ENCODE data around the gene DDB1. TPM values are rescaled to one million over a fixed set of nuclear protein-coding genes. Genes with fewer than 3 reads are reported as not detected.

The DDB1 gene
- total and polyA plus RNA-seq, 8 donors = 140 to 203 (median 184) TPM

DNA sequence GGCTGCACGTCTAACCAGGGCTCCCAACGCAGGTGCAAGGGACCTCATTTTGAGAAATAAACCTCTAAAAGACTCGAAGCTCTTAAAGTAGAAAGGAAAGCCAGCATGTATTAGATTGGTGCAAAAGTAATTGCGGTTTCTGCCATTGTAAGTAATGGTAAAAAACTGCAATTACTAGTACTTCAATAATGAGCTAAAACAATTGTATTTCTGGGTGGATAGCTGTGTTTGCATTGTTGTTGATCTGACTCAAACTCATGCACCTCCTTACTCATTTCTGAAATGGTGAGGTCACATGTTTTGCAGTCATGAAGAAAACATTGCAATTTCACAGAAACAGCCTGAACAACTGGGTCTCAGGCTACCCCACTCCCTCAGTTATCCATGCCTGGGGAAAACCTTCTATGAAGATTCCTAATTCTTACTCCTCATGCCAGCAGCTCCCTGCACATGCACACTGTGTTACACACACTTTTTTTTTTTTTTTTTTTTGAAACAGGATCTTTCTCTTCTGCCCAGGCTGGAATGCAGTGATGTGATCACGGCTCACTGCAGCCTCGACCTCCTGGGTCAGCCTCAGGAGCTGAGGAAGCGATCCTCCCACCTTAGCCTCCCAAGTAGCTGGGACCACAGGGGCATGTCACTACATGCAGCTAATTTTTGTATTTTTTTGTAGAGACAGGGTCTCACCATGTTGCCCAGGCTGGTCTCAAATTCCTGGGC, 62.4 kb downstream of the DDB1 start:
- H3K4me3 ChIP-seq = no peak overlapping the region
- H3K27ac ChIP-seq = no peak overlapping the region
- intact Hi-C loops (cut with DNase I) = no loop called here
- ATAC-seq (no peak), DNase-seq (no peak)
- no peaks in the 10 kb centered on the region for H3K9me3 ChIP-seq
- H3K36me3 ChIP-seq = no peaks in the 10 kb centered on the region
- TF ChIP-seq, protein P1, sequence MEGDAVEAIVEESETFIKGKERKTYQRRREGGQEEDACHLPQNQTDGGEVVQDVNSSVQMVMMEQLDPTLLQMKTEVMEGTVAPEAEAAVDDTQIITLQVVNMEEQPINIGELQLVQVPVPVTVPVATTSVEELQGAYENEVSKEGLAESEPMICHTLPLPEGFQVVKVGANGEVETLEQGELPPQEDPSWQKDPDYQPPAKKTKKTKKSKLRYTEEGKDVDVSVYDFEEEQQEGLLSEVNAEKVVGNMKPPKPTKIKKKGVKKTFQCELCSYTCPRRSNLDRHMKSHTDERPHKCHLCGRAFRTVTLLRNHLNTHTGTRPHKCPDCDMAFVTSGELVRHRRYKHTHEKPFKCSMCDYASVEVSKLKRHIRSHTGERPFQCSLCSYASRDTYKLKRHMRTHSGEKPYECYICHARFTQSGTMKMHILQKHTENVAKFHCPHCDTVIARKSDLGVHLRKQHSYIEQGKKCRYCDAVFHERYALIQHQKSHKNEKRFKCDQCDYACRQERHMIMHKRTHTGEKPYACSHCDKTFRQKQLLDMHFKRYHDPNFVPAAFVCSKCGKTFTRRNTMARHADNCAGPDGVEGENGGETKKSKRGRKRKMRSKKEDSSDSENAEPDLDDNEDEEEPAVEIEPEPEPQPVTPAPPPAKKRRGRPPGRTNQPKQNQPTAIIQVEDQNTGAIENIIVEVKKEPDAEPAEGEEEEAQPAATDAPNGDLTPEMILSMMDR (IDR thresholded peaks at IDR 0.05) = no peak
- no peaks in the 10 kb centered on the region for H3K4me1 ChIP-seq
- H3K27me3 ChIP-seq = no peaks in the 10 kb centered on the region

DNA sequence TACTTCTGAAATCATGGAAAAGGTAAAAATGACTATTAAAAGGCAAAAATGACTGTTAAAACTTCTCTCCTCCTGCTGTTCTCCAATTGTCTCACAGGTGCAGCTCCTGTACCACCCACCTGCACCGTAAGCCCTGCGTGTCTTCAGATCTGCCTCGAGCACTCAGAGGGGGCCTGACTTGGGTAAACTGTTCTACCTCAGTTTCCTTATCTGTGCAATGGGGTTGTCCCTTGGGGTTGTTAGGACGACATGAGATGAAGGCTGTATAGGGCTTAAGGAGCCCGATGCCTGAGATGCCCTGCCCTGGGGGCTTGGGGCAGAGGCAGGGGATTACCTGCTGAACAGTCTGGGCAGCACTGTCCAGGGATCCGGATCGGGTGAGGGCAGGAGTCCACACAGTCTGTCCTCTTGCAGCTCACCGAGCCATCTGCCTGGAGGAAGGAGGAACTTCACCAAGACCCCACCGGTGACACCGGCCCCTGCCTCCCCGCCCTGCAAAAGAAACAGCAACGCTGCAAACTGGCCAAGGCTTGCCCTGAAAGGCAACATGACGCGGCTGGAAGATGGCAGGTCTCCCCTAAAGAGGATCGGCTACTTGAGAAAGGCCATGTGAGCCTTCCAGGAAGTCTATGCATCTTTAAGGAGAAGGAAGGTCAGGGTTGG, 64.2 kb downstream of the DDB1 start:
- ATAC-seq (no peak), DNase-seq (no peak)
- Histone ChIP-seq H3K9me3 (no peaks in the 10 kb centered on the region), H3K4me3 (no peak overlapping the region), H3K27ac (no peak overlapping the region), H3K4me1 (no peaks in the 10 kb centered on the region), H3K36me3 (no peaks in the 10 kb centered on the region), H3K27me3 (no peaks in the 10 kb centered on the region)
- intact Hi-C loops (cut with DNase I) = no loop called here
- TF ChIP-seq, protein P1 (IDR thresholded peaks at IDR 0.05) = no peak

DNA sequence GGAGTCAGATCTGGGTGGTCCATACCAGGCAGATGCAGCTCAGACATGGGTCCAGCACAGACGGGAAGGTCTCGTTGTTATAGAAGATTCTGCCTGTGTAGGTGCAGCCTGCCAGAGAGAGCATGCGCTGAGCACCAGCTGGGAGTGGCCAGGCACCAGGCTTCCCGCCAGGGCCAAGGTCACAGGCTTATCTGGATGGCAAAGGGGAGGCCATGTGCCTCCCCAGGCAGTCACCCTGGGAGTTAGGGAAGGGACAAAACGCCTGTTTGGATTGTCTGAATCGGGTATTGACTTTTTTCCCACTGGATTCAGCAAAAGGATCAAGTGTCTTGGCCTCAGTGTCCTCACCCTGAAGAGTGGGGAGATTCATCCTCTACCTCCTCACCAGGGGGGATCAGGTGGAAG, 65.5 kb downstream of the DDB1 start:
- intact Hi-C loops (cut with DNase I) = no loop called here
- no peak overlapping the region for H3K27ac ChIP-seq
- no peak overlapping the region for H3K4me3 ChIP-seq
- no peaks in the 10 kb centered on the region for H3K4me1 ChIP-seq
- ATAC-seq (no peak), DNase-seq (no peak)
- no peaks in the 10 kb centered on the region for H3K27me3 ChIP-seq
- no peaks in the 10 kb centered on the region for H3K36me3 ChIP-seq
- H3K9me3 ChIP-seq = no peaks in the 10 kb centered on the region
- TF ChIP-seq, protein P1 (IDR thresholded peaks at IDR 0.05) = no peak

DNA sequence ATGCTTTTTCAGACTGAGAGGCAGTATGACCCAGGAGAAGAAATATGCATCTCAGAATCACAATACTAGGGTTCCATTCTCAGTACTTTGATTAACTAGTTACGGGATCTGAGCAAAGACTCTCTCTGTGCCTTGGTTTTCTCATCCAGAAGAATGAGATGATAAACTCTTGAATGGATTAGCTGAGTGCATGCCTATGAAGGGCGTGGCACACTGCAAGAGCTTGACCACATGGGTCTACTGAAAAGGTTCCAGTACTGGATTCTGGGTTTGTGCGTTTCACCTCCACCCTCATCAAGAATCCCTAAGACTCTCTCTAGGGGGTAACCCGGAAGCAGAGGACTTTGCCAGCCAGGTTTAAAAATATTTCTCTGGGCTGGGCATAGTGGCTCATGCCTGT, 66.3 kb downstream of the DDB1 start:
- Histone ChIP-seq H3K36me3 (no peaks in the 10 kb centered on the region), H3K9me3 (no peaks in the 10 kb centered on the region), H3K27me3 (no peaks in the 10 kb centered on the region), H3K4me1 (no peaks in the 10 kb centered on the region), H3K4me3 (no peak overlapping the region), H3K27ac (no peak overlapping the region)
- ATAC-seq (peak; percentile 51), DNase-seq (no peak)
- intact Hi-C loops (cut with DNase I) = no loop called here
- TF ChIP-seq, protein P1 (IDR thresholded peaks at IDR 0.05) = no peak

DNA sequence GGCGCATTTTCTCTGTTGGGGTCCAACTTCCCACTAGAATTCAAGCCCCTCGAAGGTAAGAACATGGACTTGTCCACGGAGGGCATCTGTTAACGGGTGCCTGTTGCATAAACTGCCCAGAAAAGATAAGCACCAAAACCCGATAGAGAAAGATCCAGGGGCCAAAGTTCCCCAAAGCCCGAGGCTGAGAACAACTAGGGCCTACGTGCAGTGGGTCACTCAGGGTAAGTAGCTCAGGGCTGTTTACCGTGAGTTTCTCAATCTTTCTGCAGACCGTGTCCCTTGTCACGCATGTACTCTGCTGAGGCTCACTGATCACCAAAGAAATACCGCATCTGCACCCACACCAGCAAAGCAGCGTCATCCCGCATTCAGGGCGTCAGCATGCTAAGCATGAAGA, 67.5 kb downstream of the DDB1 start:
- TF ChIP-seq, protein P1 (IDR thresholded peaks at IDR 0.05) = no peak
- Histone ChIP-seq H3K27ac (no peak overlapping the region), H3K4me1 (no peaks in the 10 kb centered on the region), H3K9me3 (no peaks in the 10 kb centered on the region), H3K27me3 (no peaks in the 10 kb centered on the region), H3K36me3 (no peaks in the 10 kb centered on the region), H3K4me3 (no peak overlapping the region)
- ATAC-seq = no peak
- intact Hi-C loops (cut with DNase I) = no loop called here
- no peak for DNase-seq

Data from left lung (tissue), 10 donors.